Measurements from ENCODE around the gene MTURN.

DNA sequence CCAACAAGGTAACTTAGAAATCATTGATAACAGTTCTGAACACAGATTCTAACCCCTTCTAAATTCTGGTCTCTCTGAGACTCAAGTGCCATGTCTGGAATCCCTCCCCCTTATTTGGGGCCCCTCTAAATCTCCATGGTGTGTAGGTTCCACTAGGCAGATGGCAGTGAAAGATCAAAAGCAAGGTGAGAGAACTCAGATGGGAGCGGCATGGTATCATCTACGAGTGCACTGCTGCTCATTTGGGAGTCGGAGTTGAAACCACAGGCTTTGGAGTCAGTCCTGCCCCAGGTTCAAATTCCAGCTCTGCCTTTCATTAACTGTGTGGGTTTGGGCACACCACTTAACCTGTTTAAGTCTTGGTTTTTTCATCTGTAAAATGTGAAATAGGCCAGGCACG, 72.6 kb downstream of the MTURN start:
- TF ChIP-seq, protein P1, sequence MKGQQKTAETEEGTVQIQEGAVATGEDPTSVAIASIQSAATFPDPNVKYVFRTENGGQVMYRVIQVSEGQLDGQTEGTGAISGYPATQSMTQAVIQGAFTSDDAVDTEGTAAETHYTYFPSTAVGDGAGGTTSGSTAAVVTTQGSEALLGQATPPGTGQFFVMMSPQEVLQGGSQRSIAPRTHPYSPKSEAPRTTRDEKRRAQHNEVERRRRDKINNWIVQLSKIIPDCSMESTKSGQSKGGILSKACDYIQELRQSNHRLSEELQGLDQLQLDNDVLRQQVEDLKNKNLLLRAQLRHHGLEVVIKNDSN (CRISPR knock-in tag; IDR thresholded peaks at IDR 0.05), result no peak
- TF ChIP-seq HMGXB4 (CRISPR knock-in tag; IDR thresholded peaks at IDR 0.05) (no peak), CHD4 (IDR thresholded peaks at IDR 0.05; ENCODE audit: insufficient read depth, insufficient replicate concordance, low read depth, low read length, poor library complexity, severe bottlenecking) (no peak), DACH1 (IDR thresholded peaks at IDR 0.05; ENCODE audit: partially characterized antibody) (no peak), CTCF (IDR thresholded peaks at IDR 0.05 in 2 of 3, conservative IDR thresholded peaks at IDR 0.05 in 1 of 3; ENCODE audit: insufficient read depth in 2 of 3, low read depth in 1 of 3, low read length in 3 of 3) (no peak), MAZ (CRISPR knock-in tag; conservative IDR thresholded peaks at IDR 0.05 in 1 of 2, IDR thresholded peaks at IDR 0.05 in 1 of 2) (no peak), TBP (optimal IDR thresholded peaks at IDR 0.05; ENCODE audit: low read depth, low read length) (no peak), CREM (IDR thresholded peaks at IDR 0.05; ENCODE audit: low read depth) (no peak), NEUROD1 (IDR thresholded peaks at IDR 0.05; ENCODE audit: borderline replicate concordance, low read depth, low read length, partially characterized antibody) (no peak), SMARCC2 (IDR thresholded peaks at IDR 0.05; ENCODE audit: low read depth) (no peak), BRF1 (IDR thresholded peaks at IDR 0.05; ENCODE audit: borderline replicate concordance, extremely low read depth, insufficient read length) (no peak), ZNF316 (IDR thresholded peaks at IDR 0.05) (no peak)
